ENCODE measurements around the gene ZBTB46. TPM values are rescaled to one million over a fixed set of nuclear protein-coding genes. Genes with fewer than 3 reads are reported as not detected.

ZBTB46 gene
- total RNA-seq, 1 experiment from 2014 or later = 1.1 TPM

DNA sequence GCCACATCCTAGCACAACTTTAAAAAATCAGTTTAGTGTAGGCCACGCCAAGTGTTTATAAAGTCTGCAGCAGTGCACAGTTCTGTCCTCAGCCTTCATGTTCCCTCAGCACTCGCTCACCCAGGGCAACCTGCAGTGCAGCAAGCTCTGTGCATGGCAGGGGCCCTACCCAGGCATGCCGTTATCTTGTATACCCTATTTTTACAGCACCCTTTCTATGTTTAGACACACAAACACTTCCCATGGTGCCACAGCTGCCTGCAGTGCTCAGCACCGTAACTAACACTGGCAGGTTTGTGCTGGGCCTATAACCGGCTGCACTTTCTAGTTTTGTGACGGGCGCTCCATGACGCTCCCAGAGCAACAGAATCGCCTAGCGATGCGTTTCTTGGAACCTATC lies 43.8 kb downstream of the ZBTB46 start:
- no TSS peak for BruUV-seq (replicated peaks)
- H3K4me1 ChIP-seq (ENCODE audit: insufficient read depth, low read length, poor library complexity, severe bottlenecking) = no peaks in the 10 kb centered on the region
- no peak overlapping the region for H3K4me3 ChIP-seq (ENCODE audit: low read depth, low read length, poor library complexity, severe bottlenecking)
- DNase-seq (ENCODE audit: low spot score) = no peak
- H3K36me3 ChIP-seq (ENCODE audit: insufficient read depth, low read length, poor library complexity, severe bottlenecking) = no peaks in the 10 kb centered on the region
- intact Hi-C loops (cut with micrococcal nuclease; ENCODE audit: unreplicated experiment) = loop anchor here (5.0 kb wide), 1 partner anchor 250 kb away; the partner anchor contains the start of gene PTK6
- no peaks in the 10 kb centered on the region for H3K9me3 ChIP-seq (ENCODE audit: low read depth, low read length, poor library complexity, severe bottlenecking)
- POLR2A ChIA-PET (ENCODE audit: low non-redundant PET) = no interaction called here
- CTCF ChIA-PET = no interaction called here
- no peak overlapping the region for H3K27ac ChIP-seq (ENCODE audit: low read depth, low read length, poor library complexity, severe bottlenecking)
- no peaks in the 10 kb centered on the region for H3K27me3 ChIP-seq (replicated peaks; ENCODE audit: insufficient read depth, low read depth, low read length, poor library complexity)
- TF ChIP-seq EZH2 (IDR thresholded peaks at IDR 0.05; ENCODE audit: borderline replicate concordance, low read depth, low read length, poor library complexity, severe bottlenecking) (no peak), CTCF (conservative IDR thresholded peaks at IDR 0.05; ENCODE audit: low read depth, low read length) (no peak)

DNA sequence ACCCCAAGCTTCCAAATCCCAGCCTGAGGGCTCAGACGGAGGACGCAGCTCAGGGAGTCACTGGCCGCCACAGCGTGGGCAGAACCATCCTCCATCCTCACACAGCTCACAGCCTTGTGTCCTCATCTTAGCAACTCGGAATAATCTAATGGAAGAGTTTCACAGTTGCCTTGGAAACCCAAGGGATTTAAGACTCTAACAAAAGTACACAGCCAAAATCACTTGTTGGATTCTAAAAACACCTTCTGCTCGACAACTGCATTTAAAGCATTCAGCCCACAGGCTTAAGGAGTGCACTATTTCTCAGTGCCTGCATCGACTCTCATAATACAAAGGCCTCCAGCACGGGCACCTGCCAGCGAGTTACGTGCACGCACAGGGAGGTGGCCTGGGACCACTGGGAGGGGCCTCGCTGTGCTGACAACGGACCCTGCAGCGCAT lies 45.4 kb downstream of the ZBTB46 start:
- Histone ChIP-seq H3K27ac (ENCODE audit: low read depth, low read length, poor library complexity, severe bottlenecking) (no peak overlapping the region), H3K36me3 (ENCODE audit: insufficient read depth, low read length, poor library complexity, severe bottlenecking) (no peaks in the 10 kb centered on the region), H3K9me3 (ENCODE audit: low read depth, low read length, poor library complexity, severe bottlenecking) (no peaks in the 10 kb centered on the region), H3K27me3 (replicated peaks; ENCODE audit: insufficient read depth, low read depth, low read length, poor library complexity) (no peaks in the 10 kb centered on the region), H3K4me1 (ENCODE audit: insufficient read depth, low read length, poor library complexity, severe bottlenecking) (no peaks in the 10 kb centered on the region), H3K4me3 (ENCODE audit: low read depth, low read length, poor library complexity, severe bottlenecking) (no peak overlapping the region)
- POLR2A ChIA-PET (ENCODE audit: low non-redundant PET) = interaction anchor here (0.5 kb wide), 1 partner anchor 22 kb away, joined by 3 read pairs; no protein-coding TSS in a partner anchor
- DNase-seq (ENCODE audit: low spot score) = no peak
- BruUV-seq (replicated peaks) = no TSS peak
- intact Hi-C loops (cut with micrococcal nuclease; ENCODE audit: unreplicated experiment) = loop anchor here (5.0 kb wide), 1 partner anchor 248 kb away; the partner anchor contains the start of gene PTK6
- no peak for TF ChIP-seq EZH2 (IDR thresholded peaks at IDR 0.05; ENCODE audit: borderline replicate concordance, low read depth, low read length, poor library complexity, severe bottlenecking)
- TF ChIP-seq CTCF (conservative IDR thresholded peaks at IDR 0.05; ENCODE audit: low read depth, low read length) = no peak
- CTCF ChIA-PET = interaction anchor here (0.6 to 1.2 kb wide), 2 partner anchors 188 to 263 kb away, joined by 3 to 8 read pairs; no protein-coding TSS in a partner anchor

DNA sequence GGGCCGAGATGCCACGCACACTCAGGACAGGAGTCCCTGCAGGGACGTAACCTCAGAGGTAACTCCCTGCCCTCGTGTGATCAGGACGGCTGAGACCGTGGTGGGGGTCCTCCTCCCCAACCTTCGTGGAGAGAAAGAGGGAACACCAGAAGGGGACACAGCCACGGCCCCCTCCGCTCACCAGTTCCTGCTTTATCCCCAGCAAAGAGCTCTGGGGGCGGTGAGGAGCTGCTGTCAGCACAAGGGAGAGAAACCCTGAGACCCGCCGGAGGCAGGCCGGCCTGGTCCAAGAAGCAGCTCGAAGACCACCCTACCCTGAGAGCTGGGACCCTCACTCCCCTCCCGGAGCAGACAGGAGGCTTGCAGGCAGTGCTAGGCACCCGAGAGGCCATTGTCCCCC lies 47.1 kb downstream of the ZBTB46 start:
- no peaks in the 10 kb centered on the region for H3K4me1 ChIP-seq (ENCODE audit: insufficient read depth, low read length, poor library complexity, severe bottlenecking)
- DNase-seq (ENCODE audit: low spot score) = no peak
- TF ChIP-seq CTCF (conservative IDR thresholded peaks at IDR 0.05; ENCODE audit: low read depth, low read length) (no peak), EZH2 (IDR thresholded peaks at IDR 0.05; ENCODE audit: borderline replicate concordance, low read depth, low read length, poor library complexity, severe bottlenecking) (no peak)
- BruUV-seq (replicated peaks) = no TSS peak
- no peak overlapping the region for H3K4me3 ChIP-seq (ENCODE audit: low read depth, low read length, poor library complexity, severe bottlenecking)
- ChIA-PET CTCF (no interaction called here), POLR2A (ENCODE audit: low non-redundant PET) (no interaction called here)
- H3K9me3 ChIP-seq (ENCODE audit: low read depth, low read length, poor library complexity, severe bottlenecking) = no peaks in the 10 kb centered on the region
- H3K27me3 ChIP-seq (replicated peaks; ENCODE audit: insufficient read depth, low read depth, low read length, poor library complexity) = no peaks in the 10 kb centered on the region
- H3K27ac ChIP-seq (ENCODE audit: low read depth, low read length, poor library complexity, severe bottlenecking) = no peak overlapping the region
- intact Hi-C loops (cut with micrococcal nuclease; ENCODE audit: unreplicated experiment) = no loop called here
- H3K36me3 ChIP-seq (ENCODE audit: insufficient read depth, low read length, poor library complexity, severe bottlenecking) = no peaks in the 10 kb centered on the region

Data from A673 (cell line).